Nephron (organoid): ENCODE data around the gene ACTL8.

Experiments
- H3K27ac Mint-ChIP-seq, 3 experiments: 2 replicates each; pipeline ENCODE4 v1.8.0; 2020; ENCODE audit warnings: mixed read lengths in 3 of 3, mild to moderate bottlenecking in 2 of 3, moderate library complexity in 1 of 3
- H3K27me3 Mint-ChIP-seq: 2 replicates; pipeline ENCODE4 v1.8.0; 2021; ENCODE audit warnings: low read depth, mild to moderate bottlenecking, moderate library complexity, mixed read lengths
- H3K36me3 Mint-ChIP-seq: 2 replicates; pipeline ENCODE4 v1.8.0; 2020; ENCODE audit warnings: low read depth, mixed read lengths
- H3K4me1 Mint-ChIP-seq: 2 replicates; pipeline ENCODE4 v1.8.0; 2020; ENCODE audit warnings: mixed read lengths
- H3K4me3 Mint-ChIP-seq, 3 experiments: 2 replicates each; pipeline ENCODE4 v1.8.0; 2020; ENCODE audit warnings: mild to moderate bottlenecking in 3 of 3, mixed read lengths in 3 of 3, moderate library complexity in 2 of 3
- H3K9me3 Mint-ChIP-seq: 2 replicates; pipeline ENCODE4 v1.8.0; 2020; ENCODE audit warnings: mixed read lengths
- TF ChIP-seq, protein P1 (sequence below), 3 experiments: fragments of 200-600 bp; sonication (generic); IDR thresholded peaks; one replicate each; pipeline ENCODE4 v1.5.0; 2021; ENCODE audit warnings: antibody characterized with exemption in 3 of 3; ENCODE audit not compliant: unreplicated experiment in 3 of 3

The ACTL8 gene

DNA sequence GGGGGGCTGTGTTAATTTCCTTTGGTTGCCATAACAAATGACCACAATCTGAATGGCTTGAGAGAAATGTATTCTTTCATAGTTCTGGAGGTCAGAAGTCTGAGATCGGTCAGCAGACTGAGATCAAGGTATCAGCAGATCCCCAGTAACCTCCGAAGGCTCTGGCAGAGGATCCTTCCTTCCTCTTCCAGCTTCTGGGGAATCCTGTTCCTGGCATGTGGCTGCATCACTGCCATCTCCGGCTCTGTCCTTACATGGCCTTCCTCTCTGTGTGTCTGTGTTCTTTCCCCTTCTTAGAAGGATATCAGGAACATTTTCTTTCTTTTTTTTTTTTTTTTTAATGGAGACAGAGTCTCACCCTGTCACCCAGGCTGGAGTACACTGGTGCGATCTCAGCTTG is 25.8 kb downstream of the ACTL8 start:
- Mint-ChIP-seq H3K36me3 (no peaks in the 10 kb centered on the region), H3K9me3 (no peaks in the 10 kb centered on the region), H3K4me1 (no peaks in the 10 kb centered on the region), H3K27ac (no peak overlapping the region), H3K4me3 (no peak overlapping the region), H3K27me3 (peaks cover 44% of the 10 kb centered on the region)
- TF ChIP-seq, protein P1, sequence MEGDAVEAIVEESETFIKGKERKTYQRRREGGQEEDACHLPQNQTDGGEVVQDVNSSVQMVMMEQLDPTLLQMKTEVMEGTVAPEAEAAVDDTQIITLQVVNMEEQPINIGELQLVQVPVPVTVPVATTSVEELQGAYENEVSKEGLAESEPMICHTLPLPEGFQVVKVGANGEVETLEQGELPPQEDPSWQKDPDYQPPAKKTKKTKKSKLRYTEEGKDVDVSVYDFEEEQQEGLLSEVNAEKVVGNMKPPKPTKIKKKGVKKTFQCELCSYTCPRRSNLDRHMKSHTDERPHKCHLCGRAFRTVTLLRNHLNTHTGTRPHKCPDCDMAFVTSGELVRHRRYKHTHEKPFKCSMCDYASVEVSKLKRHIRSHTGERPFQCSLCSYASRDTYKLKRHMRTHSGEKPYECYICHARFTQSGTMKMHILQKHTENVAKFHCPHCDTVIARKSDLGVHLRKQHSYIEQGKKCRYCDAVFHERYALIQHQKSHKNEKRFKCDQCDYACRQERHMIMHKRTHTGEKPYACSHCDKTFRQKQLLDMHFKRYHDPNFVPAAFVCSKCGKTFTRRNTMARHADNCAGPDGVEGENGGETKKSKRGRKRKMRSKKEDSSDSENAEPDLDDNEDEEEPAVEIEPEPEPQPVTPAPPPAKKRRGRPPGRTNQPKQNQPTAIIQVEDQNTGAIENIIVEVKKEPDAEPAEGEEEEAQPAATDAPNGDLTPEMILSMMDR (IDR thresholded peaks at IDR 0.05; ENCODE audit: unreplicated experiment in 3 of 3), result no peak

GRCh38 chr1:17789926-17790325 is 34.8 kb downstream of the ACTL8 start:
- no peak overlapping the region for H3K27ac Mint-ChIP-seq
- peaks cover 13% of the 10 kb centered on the region for H3K4me1 Mint-ChIP-seq
- no peaks in the 10 kb centered on the region for H3K36me3 Mint-ChIP-seq
- no peak overlapping the region for H3K4me3 Mint-ChIP-seq
- peaks cover 36% of the 10 kb centered on the region for H3K27me3 Mint-ChIP-seq
- TF ChIP-seq, protein P1 (IDR thresholded peaks at IDR 0.05; ENCODE audit: unreplicated experiment in 3 of 3), result no peak
- H3K9me3 Mint-ChIP-seq, result no peaks in the 10 kb centered on the region

- H3K36me3 Mint-ChIP-seq, result no peaks in the 10 kb centered on the region
- peaks cover 19% of the 10 kb centered on the region for H3K4me1 Mint-ChIP-seq
- peaks cover 42% of the 10 kb centered on the region for H3K27me3 Mint-ChIP-seq
- H3K4me3 Mint-ChIP-seq, result no peak overlapping the region
- no peaks in the 10 kb centered on the region for H3K9me3 Mint-ChIP-seq
- H3K27ac Mint-ChIP-seq, result no peak overlapping the region
- TF ChIP-seq, protein P1 (IDR thresholded peaks at IDR 0.05; ENCODE audit: unreplicated experiment in 3 of 3), result no peak
Observed at GRCh38 chr1:17790383-17791054, 35.4 kb downstream of the ACTL8 start.

DNA sequence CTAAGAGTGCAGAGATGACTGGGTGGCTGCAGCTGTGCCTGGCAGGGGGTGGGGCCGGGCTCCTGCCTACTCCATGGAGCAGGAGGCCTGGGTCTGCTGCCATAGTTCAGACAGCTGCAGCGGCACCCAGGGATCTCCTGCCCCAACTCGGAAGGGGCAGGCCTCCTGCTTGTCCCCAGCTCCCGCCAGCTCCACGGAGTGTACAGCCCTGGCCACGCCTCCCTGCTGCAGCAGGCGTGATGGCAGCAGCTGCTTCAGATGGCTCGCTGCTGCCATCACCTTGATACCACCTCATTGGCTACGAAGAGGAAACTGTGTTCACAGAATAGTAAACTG is 35.9 kb downstream of the ACTL8 start:
- H3K27me3 Mint-ChIP-seq, result peaks cover 45% of the 10 kb centered on the region
- no peak overlapping the region for H3K27ac Mint-ChIP-seq
- no peaks in the 10 kb centered on the region for H3K9me3 Mint-ChIP-seq
- TF ChIP-seq, protein P1 (IDR thresholded peaks at IDR 0.05; ENCODE audit: unreplicated experiment in 3 of 3), result no peak
- no peaks in the 10 kb centered on the region for H3K36me3 Mint-ChIP-seq
- H3K4me1 Mint-ChIP-seq, result peaks cover 21% of the 10 kb centered on the region
- H3K4me3 Mint-ChIP-seq, result no peak overlapping the region

GRCh38 chr1:17791480-17791879 is 36.3 kb downstream of the ACTL8 start:
- Mint-ChIP-seq H3K9me3 (no peaks in the 10 kb centered on the region), H3K27me3 (peaks cover 45% of the 10 kb centered on the region), H3K36me3 (no peaks in the 10 kb centered on the region), H3K4me1 (peaks cover 21% of the 10 kb centered on the region), H3K4me3 (no peak overlapping the region), H3K27ac (no peak overlapping the region)
- TF ChIP-seq, protein P1 (IDR thresholded peaks at IDR 0.05; ENCODE audit: unreplicated experiment in 3 of 3), result no peak

- Mint-ChIP-seq H3K27ac (no peak overlapping the region), H3K4me1 (peaks cover 21% of the 10 kb centered on the region), H3K27me3 (peaks cover 44% of the 10 kb centered on the region), H3K4me3 (no peak overlapping the region), H3K9me3 (no peaks in the 10 kb centered on the region), H3K36me3 (no peaks in the 10 kb centered on the region)
- TF ChIP-seq, protein P1 (IDR thresholded peaks at IDR 0.05; ENCODE audit: unreplicated experiment in 3 of 3), result no peak
Observed at GRCh38 chr1:17792421-17792820, 37.3 kb downstream of the ACTL8 start.
